ENCODE data around the gene TEKT2.
A peak's percentile ranks its signal among the peaks of the same experiment; 100 is the strongest.

TEKT2 gene

GRCh38 chr1:36087233-36088123, 3.6 kb downstream of the TEKT2 start:
- no peak for DNase-seq (ENCODE audit: low read depth)

- DNase-seq (ENCODE audit: low read depth) = no peak
Measured at GRCh38 chr1:36088265-36088576, 4.3 kb downstream of the TEKT2 start.

GRCh38 chr1:36088577-36089392, 4.9 kb downstream of the TEKT2 start, which contains the start of gene ADPRS:
ADPRS (plus strand) TSS chr1:36088892; CDS start chr1:36088905, 13 bp downstream.
- peak; percentile 86 for DNase-seq (ENCODE audit: low read depth)

GRCh38 chr1:36089393-36090121, 5.7 kb downstream of the TEKT2 start:
- no peak for DNase-seq (ENCODE audit: low read depth)

- DNase-seq (ENCODE audit: low read depth) = no peak
Measured at GRCh38 chr1:36091141-36091540, 7.2 kb downstream of the TEKT2 start.

- DNase-seq (ENCODE audit: low read depth) = no peak
Measured at GRCh38 chr1:36091698-36092097, 7.8 kb downstream of the TEKT2 start.

GRCh38 chr1:36092166-36092797, 8.4 kb downstream of the TEKT2 start:
- DNase-seq (ENCODE audit: low read depth) = no peak

- no peak for DNase-seq (ENCODE audit: low read depth)
Measured at GRCh38 chr1:36092798-36093185, 8.9 kb downstream of the TEKT2 start.

GRCh38 chr1:36093226-36093625, 9.3 kb downstream of the TEKT2 start:
- no peak for DNase-seq (ENCODE audit: low read depth)

- DNase-seq (ENCODE audit: low read depth) = no peak
Measured at GRCh38 chr1:36093929-36094328, 10.0 kb downstream of the TEKT2 start.

GRCh38 chr1:36094621-36095061, 10.7 kb downstream of the TEKT2 start:
- DNase-seq (ENCODE audit: low read depth) = no peak

- no peak for DNase-seq (ENCODE audit: low read depth)
Measured at GRCh38 chr1:36095760-36096405, 12.0 kb downstream of the TEKT2 start.

GRCh38 chr1:36096500-36097432, 12.9 kb downstream of the TEKT2 start:
- no peak for DNase-seq (ENCODE audit: low read depth)

- DNase-seq (ENCODE audit: low read depth) = no peak
Measured at GRCh38 chr1:36097693-36098585, 14.0 kb downstream of the TEKT2 start.

- DNase-seq (ENCODE audit: low read depth) = no peak
Measured at GRCh38 chr1:36098650-36099365, 14.9 kb downstream of the TEKT2 start.

- peak; percentile 66 for DNase-seq (ENCODE audit: low read depth)
Measured at GRCh38 chr1:36099681-36100341, 15.9 kb downstream of the TEKT2 start.

- no peak for DNase-seq (ENCODE audit: low read depth)
Measured at GRCh38 chr1:36100376-36100775, 16.5 kb downstream of the TEKT2 start.

- DNase-seq (ENCODE audit: low read depth) = no peak
Measured at GRCh38 chr1:36101546-36101945, 17.7 kb downstream of the TEKT2 start.
